Measurements from ENCODE around the gene CNTNAP4. TPM values are rescaled to one million over a fixed set of nuclear protein-coding genes. Genes with fewer than 3 reads are reported as not detected.
A peak's percentile ranks its signal among the peaks of the same experiment; 100 is the strongest.

CNTNAP4 gene
- total and polyA plus RNA-seq, 4 donors = 0.06 to 0.09 TPM; not detected in 2

- WGBS = 82% methylated on average over 2 of the region's 2 CpGs
- H3K4me3 ChIP-seq (ENCODE audit: low read depth in 1 of 3, low read length in 3 of 3) = no peak overlapping the region
- no peak overlapping the region for H3K27ac ChIP-seq (ENCODE audit: low read depth in 1 of 2, low read length in 2 of 2)
- H3K27me3 ChIP-seq (ENCODE audit: control insufficient read depth in 4 of 4, insufficient read depth in 4 of 4, low read length in 3 of 4) = no peaks in the 10 kb centered on the region
- no peaks in the 10 kb centered on the region for H3K36me3 ChIP-seq (ENCODE audit: control insufficient read depth in 4 of 4, insufficient read depth in 3 of 4, low read depth in 1 of 4, low read length in 3 of 4)
- H3K9me3 ChIP-seq (ENCODE audit: control insufficient read depth in 4 of 4, low read length in 3 of 4) = no peaks in the 10 kb centered on the region
- TF ChIP-seq FOXA1 (IDR thresholded peaks at IDR 0.05) (no peak), RXRA (IDR thresholded peaks at IDR 0.05) (no peak), GABPA (IDR thresholded peaks at IDR 0.05 in 1 of 2, conservative IDR thresholded peaks at IDR 0.05 in 1 of 2) (no peak), TAF1 (conservative IDR thresholded peaks at IDR 0.05) (no peak), NR2F2 (IDR thresholded peaks at IDR 0.05) (no peak), HNF4A (conservative IDR thresholded peaks at IDR 0.05) (no peak), MAX (IDR thresholded peaks at IDR 0.05) (no peak), ATF3 (IDR thresholded peaks at IDR 0.05) (no peak), RAD21 (IDR thresholded peaks at IDR 0.05) (no peak), EGR1 (IDR thresholded peaks at IDR 0.05; ENCODE audit: low read depth in 2 of 2) (no peak), ZBTB33 (IDR thresholded peaks at IDR 0.05) (no peak), CTCF (IDR thresholded peaks at IDR 0.05; ENCODE audit: low read depth, low read length, missing input control) (no peak), FOXA2 (IDR thresholded peaks at IDR 0.05) (no peak), JUND (IDR thresholded peaks at IDR 0.05) (no peak)
- no peak overlapping the region for H3K9ac ChIP-seq (ENCODE audit: low read depth in 1 of 2, low read length in 2 of 2)
- H3K4me1 ChIP-seq (ENCODE audit: control insufficient read depth in 4 of 4, insufficient read depth in 4 of 4, low read length in 3 of 4) = no peaks in the 10 kb centered on the region
- DNase-seq (ENCODE audit: low spot score) = no peak
These were observed 144.4 kb downstream of the CNTNAP4 start for GRCh38 chr16:76421571-76421970.

- WGBS = 30% methylated on average over 5 of the region's 5 CpGs
- H3K9ac ChIP-seq (ENCODE audit: low read depth in 1 of 2, low read length in 2 of 2) = no peak overlapping the region
- no peaks in the 10 kb centered on the region for H3K9me3 ChIP-seq (ENCODE audit: control insufficient read depth in 4 of 4, low read length in 3 of 4)
- no peaks in the 10 kb centered on the region for H3K36me3 ChIP-seq (ENCODE audit: control insufficient read depth in 4 of 4, insufficient read depth in 3 of 4, low read depth in 1 of 4, low read length in 3 of 4)
- peak overlapping the region in 1 of 3 donors; percentile 17 for H3K4me3 ChIP-seq (ENCODE audit: low read depth in 1 of 3, low read length in 3 of 3)
- peaks cover 0 to 4% (median 3%) of the 10 kb centered on the region in 4 donors for H3K4me1 ChIP-seq (ENCODE audit: control insufficient read depth in 4 of 4, insufficient read depth in 4 of 4, low read length in 3 of 4)
- H3K27me3 ChIP-seq (ENCODE audit: control insufficient read depth in 4 of 4, insufficient read depth in 4 of 4, low read length in 3 of 4) = no peaks in the 10 kb centered on the region
- peak overlapping the region; percentile 16 to 73 for H3K27ac ChIP-seq (ENCODE audit: low read depth in 1 of 2, low read length in 2 of 2)
- DNase-seq (ENCODE audit: low spot score) = no peak
- TF ChIP-seq NR2F2 (IDR thresholded peaks at IDR 0.05) = no peak
- TF ChIP-seq REST (IDR thresholded peaks at IDR 0.05) = peak; percentile 39
- TF ChIP-seq CTCF (IDR thresholded peaks at IDR 0.05; ENCODE audit: low read depth, low read length, missing input control) = no peak
- peak; percentile 67 for TF ChIP-seq SP1 (IDR thresholded peaks at IDR 0.05)
- peak; percentile 67 for TF ChIP-seq MAX (IDR thresholded peaks at IDR 0.05)
- peak in 1 of 2 donors; percentile 36 for TF ChIP-seq GABPA (IDR thresholded peaks at IDR 0.05 in 1 of 2, conservative IDR thresholded peaks at IDR 0.05 in 1 of 2)
- TF ChIP-seq TAF1 (conservative IDR thresholded peaks at IDR 0.05) = peak; percentile 43
- TF ChIP-seq ATF3 (IDR thresholded peaks at IDR 0.05) = peak; percentile 76
- TF ChIP-seq HNF4G (IDR thresholded peaks at IDR 0.05) = no peak
- peak; percentile 88 to 92 for TF ChIP-seq JUND (IDR thresholded peaks at IDR 0.05)
- peak; percentile 44 to 49 for TF ChIP-seq RAD21 (IDR thresholded peaks at IDR 0.05)
- no peak for TF ChIP-seq EGR1 (IDR thresholded peaks at IDR 0.05; ENCODE audit: low read depth in 2 of 2)
- TF ChIP-seq ZBTB33 (IDR thresholded peaks at IDR 0.05) = no peak
- TF ChIP-seq YY1 (IDR thresholded peaks at IDR 0.05) = peak; percentile 56
- TF ChIP-seq FOXA2 (IDR thresholded peaks at IDR 0.05) = peak; percentile 49
- TF ChIP-seq RXRA (IDR thresholded peaks at IDR 0.05) = peak in 1 of 2 donors; percentile 25
These were observed 151.7 kb downstream of the CNTNAP4 start for GRCh38 chr16:76428858-76429257.

Data from liver (tissue), 9 donors.